ENCODE measurements around the gene TM4SF4.

Gene TM4SF4

GRCh38 chr3:149474250-149474817, at the start of gene TM4SF4:
Gene TM4SF4, plus strand, starts transcription at chr3:149474697. Its CDS starts 181 bp downstream, at chr3:149474878.
- Histone ChIP-seq H3K9ac (ENCODE audit: low read length in 2 of 2) (no peak within 1 kb of the TSS), H3K27me3 (ENCODE audit: control insufficient read depth in 1 of 2, insufficient read depth in 2 of 2, low read length in 2 of 2) (no peaks in the 10 kb centered on the region), H3K36me3 (ENCODE audit: control insufficient read depth in 2 of 2, insufficient read depth in 2 of 2, low read length in 2 of 2) (no peaks in the 10 kb centered on the region), H3K4me3 (ENCODE audit: low read length in 2 of 2) (no peak within 1 kb of the TSS), H3K27ac (ENCODE audit: low read length) (no peak within 1 kb of the TSS), H3K9me3 (ENCODE audit: control insufficient read depth in 2 of 2, low read length in 2 of 2) (no peaks in the 10 kb centered on the region), H3K4me1 (ENCODE audit: control insufficient read depth, insufficient read depth, low read length) (peaks cover 7% of the 10 kb centered on the region)

- Histone ChIP-seq H3K36me3 (ENCODE audit: control insufficient read depth in 2 of 2, insufficient read depth in 2 of 2, low read length in 2 of 2) (no peaks in the 10 kb centered on the region), H3K9ac (ENCODE audit: low read length in 2 of 2) (no peak overlapping the region), H3K4me3 (ENCODE audit: low read length in 2 of 2) (no peak overlapping the region), H3K27ac (ENCODE audit: low read length) (no peak overlapping the region), H3K4me1 (ENCODE audit: control insufficient read depth, insufficient read depth, low read length) (no peaks in the 10 kb centered on the region), H3K27me3 (ENCODE audit: control insufficient read depth in 1 of 2, insufficient read depth in 2 of 2, low read length in 2 of 2) (no peaks in the 10 kb centered on the region), H3K9me3 (ENCODE audit: control insufficient read depth in 2 of 2, low read length in 2 of 2) (no peaks in the 10 kb centered on the region)
Measured at GRCh38 chr3:149424918-149425317, 49.6 kb upstream of the TM4SF4 start.

- H3K9me3 ChIP-seq (ENCODE audit: control insufficient read depth in 2 of 2, low read length in 2 of 2) = no peaks in the 10 kb centered on the region
- no peak overlapping the region for H3K9ac ChIP-seq (ENCODE audit: low read length in 2 of 2)
- no peaks in the 10 kb centered on the region for H3K4me1 ChIP-seq (ENCODE audit: control insufficient read depth, insufficient read depth, low read length)
- no peaks in the 10 kb centered on the region for H3K27me3 ChIP-seq (ENCODE audit: control insufficient read depth in 1 of 2, insufficient read depth in 2 of 2, low read length in 2 of 2)
- H3K4me3 ChIP-seq (ENCODE audit: low read length in 2 of 2) = no peak overlapping the region
- H3K27ac ChIP-seq (ENCODE audit: low read length) = no peak overlapping the region
- no peaks in the 10 kb centered on the region for H3K36me3 ChIP-seq (ENCODE audit: control insufficient read depth in 2 of 2, insufficient read depth in 2 of 2, low read length in 2 of 2)
Measured at GRCh38 chr3:149426325-149426724, 48.2 kb upstream of the TM4SF4 start.

- Histone ChIP-seq H3K27ac (ENCODE audit: low read length) (no peak overlapping the region), H3K9ac (ENCODE audit: low read length in 2 of 2) (no peak overlapping the region), H3K9me3 (ENCODE audit: control insufficient read depth in 2 of 2, low read length in 2 of 2) (no peaks in the 10 kb centered on the region), H3K4me3 (ENCODE audit: low read length in 2 of 2) (no peak overlapping the region), H3K4me1 (ENCODE audit: control insufficient read depth, insufficient read depth, low read length) (no peaks in the 10 kb centered on the region), H3K36me3 (ENCODE audit: control insufficient read depth in 2 of 2, insufficient read depth in 2 of 2, low read length in 2 of 2) (no peaks in the 10 kb centered on the region), H3K27me3 (ENCODE audit: control insufficient read depth in 1 of 2, insufficient read depth in 2 of 2, low read length in 2 of 2) (no peaks in the 10 kb centered on the region)
Measured at GRCh38 chr3:149428087-149428486, 46.4 kb upstream of the TM4SF4 start.

- Histone ChIP-seq H3K9ac (ENCODE audit: low read length in 2 of 2) (no peak overlapping the region), H3K27me3 (ENCODE audit: control insufficient read depth in 1 of 2, insufficient read depth in 2 of 2, low read length in 2 of 2) (no peaks in the 10 kb centered on the region), H3K9me3 (ENCODE audit: control insufficient read depth in 2 of 2, low read length in 2 of 2) (no peaks in the 10 kb centered on the region), H3K27ac (ENCODE audit: low read length) (no peak overlapping the region), H3K36me3 (ENCODE audit: control insufficient read depth in 2 of 2, insufficient read depth in 2 of 2, low read length in 2 of 2) (no peaks in the 10 kb centered on the region), H3K4me1 (ENCODE audit: control insufficient read depth, insufficient read depth, low read length) (no peaks in the 10 kb centered on the region), H3K4me3 (ENCODE audit: low read length in 2 of 2) (no peak overlapping the region)
Measured at GRCh38 chr3:149430216-149430615, 44.3 kb upstream of the TM4SF4 start.

GRCh38 chr3:149432149-149432548, 42.3 kb upstream of the TM4SF4 start:
- Histone ChIP-seq H3K9me3 (ENCODE audit: control insufficient read depth in 2 of 2, low read length in 2 of 2) (no peaks in the 10 kb centered on the region), H3K9ac (ENCODE audit: low read length in 2 of 2) (no peak overlapping the region), H3K4me1 (ENCODE audit: control insufficient read depth, insufficient read depth, low read length) (no peaks in the 10 kb centered on the region), H3K27me3 (ENCODE audit: control insufficient read depth in 1 of 2, insufficient read depth in 2 of 2, low read length in 2 of 2) (no peaks in the 10 kb centered on the region), H3K36me3 (ENCODE audit: control insufficient read depth in 2 of 2, insufficient read depth in 2 of 2, low read length in 2 of 2) (no peaks in the 10 kb centered on the region), H3K27ac (ENCODE audit: low read length) (no peak overlapping the region), H3K4me3 (ENCODE audit: low read length in 2 of 2) (no peak overlapping the region)

GRCh38 chr3:149435996-149436885, 38.3 kb upstream of the TM4SF4 start:
- Histone ChIP-seq H3K9ac (ENCODE audit: low read length in 2 of 2) (no peak overlapping the region), H3K9me3 (ENCODE audit: control insufficient read depth in 2 of 2, low read length in 2 of 2) (no peaks in the 10 kb centered on the region), H3K4me1 (ENCODE audit: control insufficient read depth, insufficient read depth, low read length) (no peaks in the 10 kb centered on the region), H3K27ac (ENCODE audit: low read length) (no peak overlapping the region), H3K36me3 (ENCODE audit: control insufficient read depth in 2 of 2, insufficient read depth in 2 of 2, low read length in 2 of 2) (no peaks in the 10 kb centered on the region), H3K4me3 (ENCODE audit: low read length in 2 of 2) (no peak overlapping the region), H3K27me3 (ENCODE audit: control insufficient read depth in 1 of 2, insufficient read depth in 2 of 2, low read length in 2 of 2) (no peaks in the 10 kb centered on the region)

GRCh38 chr3:149437286-149437685, 37.2 kb upstream of the TM4SF4 start:
- Histone ChIP-seq H3K36me3 (ENCODE audit: control insufficient read depth in 2 of 2, insufficient read depth in 2 of 2, low read length in 2 of 2) (no peaks in the 10 kb centered on the region), H3K9ac (ENCODE audit: low read length in 2 of 2) (no peak overlapping the region), H3K4me1 (ENCODE audit: control insufficient read depth, insufficient read depth, low read length) (no peaks in the 10 kb centered on the region), H3K9me3 (ENCODE audit: control insufficient read depth in 2 of 2, low read length in 2 of 2) (no peaks in the 10 kb centered on the region), H3K27ac (ENCODE audit: low read length) (no peak overlapping the region), H3K27me3 (ENCODE audit: control insufficient read depth in 1 of 2, insufficient read depth in 2 of 2, low read length in 2 of 2) (no peaks in the 10 kb centered on the region), H3K4me3 (ENCODE audit: low read length in 2 of 2) (no peak overlapping the region)

- Histone ChIP-seq H3K36me3 (ENCODE audit: control insufficient read depth in 2 of 2, insufficient read depth in 2 of 2, low read length in 2 of 2) (no peaks in the 10 kb centered on the region), H3K9me3 (ENCODE audit: control insufficient read depth in 2 of 2, low read length in 2 of 2) (no peaks in the 10 kb centered on the region), H3K4me1 (ENCODE audit: control insufficient read depth, insufficient read depth, low read length) (no peaks in the 10 kb centered on the region), H3K9ac (ENCODE audit: low read length in 2 of 2) (no peak overlapping the region), H3K27me3 (ENCODE audit: control insufficient read depth in 1 of 2, insufficient read depth in 2 of 2, low read length in 2 of 2) (no peaks in the 10 kb centered on the region), H3K4me3 (ENCODE audit: low read length in 2 of 2) (no peak overlapping the region), H3K27ac (ENCODE audit: low read length) (no peak overlapping the region)
Measured at GRCh38 chr3:149437710-149438109, 36.8 kb upstream of the TM4SF4 start.

GRCh38 chr3:149438981-149439380, 35.5 kb upstream of the TM4SF4 start:
- no peaks in the 10 kb centered on the region for H3K27me3 ChIP-seq (ENCODE audit: control insufficient read depth in 1 of 2, insufficient read depth in 2 of 2, low read length in 2 of 2)
- no peak overlapping the region for H3K9ac ChIP-seq (ENCODE audit: low read length in 2 of 2)
- H3K4me3 ChIP-seq (ENCODE audit: low read length in 2 of 2) = no peak overlapping the region
- no peaks in the 10 kb centered on the region for H3K4me1 ChIP-seq (ENCODE audit: control insufficient read depth, insufficient read depth, low read length)
- H3K9me3 ChIP-seq (ENCODE audit: control insufficient read depth in 2 of 2, low read length in 2 of 2) = no peaks in the 10 kb centered on the region
- no peaks in the 10 kb centered on the region for H3K36me3 ChIP-seq (ENCODE audit: control insufficient read depth in 2 of 2, insufficient read depth in 2 of 2, low read length in 2 of 2)
- H3K27ac ChIP-seq (ENCODE audit: low read length) = no peak overlapping the region

- Histone ChIP-seq H3K9me3 (ENCODE audit: control insufficient read depth in 2 of 2, low read length in 2 of 2) (no peaks in the 10 kb centered on the region), H3K27me3 (ENCODE audit: control insufficient read depth in 1 of 2, insufficient read depth in 2 of 2, low read length in 2 of 2) (no peaks in the 10 kb centered on the region), H3K27ac (ENCODE audit: low read length) (no peak overlapping the region), H3K4me3 (ENCODE audit: low read length in 2 of 2) (no peak overlapping the region), H3K9ac (ENCODE audit: low read length in 2 of 2) (no peak overlapping the region), H3K36me3 (ENCODE audit: control insufficient read depth in 2 of 2, insufficient read depth in 2 of 2, low read length in 2 of 2) (no peaks in the 10 kb centered on the region), H3K4me1 (ENCODE audit: control insufficient read depth, insufficient read depth, low read length) (no peaks in the 10 kb centered on the region)
Measured at GRCh38 chr3:149441642-149442041, 32.9 kb upstream of the TM4SF4 start.

All from stomach smooth muscle (tissue), 2 donors.